ENCODE results near the gene MCTP1. TPM values are rescaled to one million over a fixed set of nuclear protein-coding genes. Genes with fewer than 3 reads are reported as not detected.

The MCTP1 gene
- total and polyA plus RNA-seq, 2 of the 13 experiments (the other 11 are each of a cell fraction or from before 2014, with no cell fraction given) = 0.15 to 0.48 TPM

DNA sequence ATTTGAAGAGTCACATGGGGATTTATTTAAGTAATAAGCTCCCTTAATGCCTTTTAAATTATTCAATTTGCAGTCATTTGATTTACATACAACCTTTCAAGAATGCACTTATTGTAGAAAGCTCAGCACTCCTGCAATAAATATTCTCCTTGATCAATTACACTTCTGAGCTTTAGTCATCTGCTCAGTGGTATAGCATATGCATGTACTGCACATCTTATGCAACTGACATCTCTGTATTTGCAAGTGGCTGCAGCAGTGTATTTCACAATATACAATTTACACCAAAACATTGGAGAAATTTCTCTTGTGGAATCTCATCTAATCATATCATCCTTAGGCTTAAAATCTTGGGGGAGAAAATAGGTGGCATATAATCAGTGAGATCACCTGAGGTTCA, 340.7 kb downstream of the MCTP1 start (continued):
- no peak for TF ChIP-seq KIAA2018 (CRISPR knock-in tag; IDR thresholded peaks at IDR 0.05; ENCODE audit: borderline replicate concordance)
- TF ChIP-seq ZNF382 (CRISPR knock-in tag; IDR thresholded peaks at IDR 0.05; ENCODE audit: borderline replicate concordance) = no peak
- no peak for TF ChIP-seq ZBTB25 (CRISPR knock-in tag; IDR thresholded peaks at IDR 0.05)
- no peak for TF ChIP-seq ZNF235 (CRISPR knock-in tag; IDR thresholded peaks at IDR 0.05; ENCODE audit: borderline replicate concordance)
- TF ChIP-seq TBX2 (CRISPR knock-in tag; IDR thresholded peaks at IDR 0.05; ENCODE audit: borderline replicate concordance) = no peak
- TF ChIP-seq AKAP8 (CRISPR knock-in tag; IDR thresholded peaks at IDR 0.05) = no peak
